Measurements from ENCODE around the gene MRPL54.
A peak's percentile ranks its signal among the peaks of the same experiment; 100 is the strongest.

MRPL54 gene

GRCh38 chr19:3759482-3760254 lies 2.8 kb upstream of the MRPL54 start:
- no peaks in the 10 kb centered on the region for H3K9me3 ChIP-seq (ENCODE audit: insufficient read depth, low read length)
- no peak overlapping the region for H2AFZ ChIP-seq (ENCODE audit: low read depth, low read length)
- peaks cover 7% of the 10 kb centered on the region for H3K4me1 ChIP-seq (ENCODE audit: low read length)
- H3K4me3 ChIP-seq (ENCODE audit: low read length), result no peak overlapping the region
- peaks cover 41% of the 10 kb centered on the region for H3K79me2 ChIP-seq (ENCODE audit: low read length)
- no peaks in the 10 kb centered on the region for H4K20me1 ChIP-seq (ENCODE audit: insufficient read depth, low read length)
- H3K36me3 ChIP-seq (replicated peaks; ENCODE audit: low read depth, low read length), result peaks cover 13% of the 10 kb centered on the region
- TF ChIP-seq EZH2phosphoT487 (IDR thresholded peaks at IDR 0.05; ENCODE audit: low read depth) (no peak), CTCF (IDR thresholded peaks at IDR 0.05; ENCODE audit: low read depth, low read length) (no peak)
- H3K27ac ChIP-seq (ENCODE audit: low read length), result no peak overlapping the region
- no peaks in the 10 kb centered on the region for H3K27me3 ChIP-seq (ENCODE audit: low read depth, low read length)
- H3K9ac ChIP-seq (ENCODE audit: low read length), result no peak overlapping the region
- no peak overlapping the region for H3K4me2 ChIP-seq (ENCODE audit: low read length)

GRCh38 chr19:3760871-3761361 lies 1.6 kb upstream of the MRPL54 start:
- H4K20me1 ChIP-seq (ENCODE audit: insufficient read depth, low read length), result no peaks in the 10 kb centered on the region
- peaks cover 38% of the 10 kb centered on the region for H3K79me2 ChIP-seq (ENCODE audit: low read length)
- peaks cover 7% of the 10 kb centered on the region for H3K4me1 ChIP-seq (ENCODE audit: low read length)
- peak overlapping the region; percentile 97 for H3K9ac ChIP-seq (ENCODE audit: low read length)
- peak overlapping the region; percentile 70 for H3K27ac ChIP-seq (ENCODE audit: low read length)
- TF ChIP-seq EZH2phosphoT487 (IDR thresholded peaks at IDR 0.05; ENCODE audit: low read depth) (no peak), CTCF (IDR thresholded peaks at IDR 0.05; ENCODE audit: low read depth, low read length) (no peak)
- peak overlapping the region; percentile 48 for H2AFZ ChIP-seq (ENCODE audit: low read depth, low read length)
- peak overlapping the region; percentile 84 for H3K4me2 ChIP-seq (ENCODE audit: low read length)
- H3K27me3 ChIP-seq (ENCODE audit: low read depth, low read length), result no peaks in the 10 kb centered on the region
- peak overlapping the region; percentile 96 for H3K4me3 ChIP-seq (ENCODE audit: low read length)
- H3K9me3 ChIP-seq (ENCODE audit: insufficient read depth, low read length), result no peaks in the 10 kb centered on the region
- H3K36me3 ChIP-seq (replicated peaks; ENCODE audit: low read depth, low read length), result peaks cover 13% of the 10 kb centered on the region

GRCh38 chr19:3761382-3762129 lies 926 bp upstream of the MRPL54 start, which contains the start of gene APBA3:
Gene APBA3, minus strand, starts transcription at chr19:3761692. Its CDS starts 1,428 bp downstream, at chr19:3760264.
- Histone ChIP-seq H2AFZ (ENCODE audit: low read depth, low read length) (peak within 1 kb of the TSS; percentile 85), H3K79me2 (ENCODE audit: low read length) (peaks cover 37% of the 10 kb centered on the region), H3K9ac (ENCODE audit: low read length) (peak within 1 kb of the TSS; percentile 97), H4K20me1 (ENCODE audit: insufficient read depth, low read length) (no peaks in the 10 kb centered on the region), H3K4me2 (ENCODE audit: low read length) (peak within 1 kb of the TSS; percentile 84), H3K36me3 (replicated peaks; ENCODE audit: low read depth, low read length) (peaks cover 13% of the 10 kb centered on the region), H3K4me3 (ENCODE audit: low read length) (peak within 1 kb of the TSS; percentile 96), H3K9me3 (ENCODE audit: insufficient read depth, low read length) (no peaks in the 10 kb centered on the region), H3K27me3 (ENCODE audit: low read depth, low read length) (no peaks in the 10 kb centered on the region), H3K4me1 (ENCODE audit: low read length) (peaks cover 7% of the 10 kb centered on the region), H3K27ac (ENCODE audit: low read length) (peak within 1 kb of the TSS; percentile 91)
- peak; percentile 88 for TF ChIP-seq CTCF (IDR thresholded peaks at IDR 0.05; ENCODE audit: low read depth, low read length)
- no peak for TF ChIP-seq EZH2phosphoT487 (IDR thresholded peaks at IDR 0.05; ENCODE audit: low read depth)

- H4K20me1 ChIP-seq (ENCODE audit: insufficient read depth, low read length), result no peaks in the 10 kb centered on the region
- H3K36me3 ChIP-seq (replicated peaks; ENCODE audit: low read depth, low read length), result peaks cover 13% of the 10 kb centered on the region
- peak overlapping the region; percentile 97 for H3K9ac ChIP-seq (ENCODE audit: low read length)
- TF ChIP-seq CTCF (IDR thresholded peaks at IDR 0.05; ENCODE audit: low read depth, low read length) (no peak), EZH2phosphoT487 (IDR thresholded peaks at IDR 0.05; ENCODE audit: low read depth) (no peak)
- peaks cover 35% of the 10 kb centered on the region for H3K79me2 ChIP-seq (ENCODE audit: low read length)
- peaks cover 7% of the 10 kb centered on the region for H3K4me1 ChIP-seq (ENCODE audit: low read length)
- peak overlapping the region; percentile 96 for H3K4me3 ChIP-seq (ENCODE audit: low read length)
- H3K27me3 ChIP-seq (ENCODE audit: low read depth, low read length), result no peaks in the 10 kb centered on the region
- no peaks in the 10 kb centered on the region for H3K9me3 ChIP-seq (ENCODE audit: insufficient read depth, low read length)
- H2AFZ ChIP-seq (ENCODE audit: low read depth, low read length), result peak overlapping the region; percentile 85; the same call in 1 of the 2 replicates
- H3K4me2 ChIP-seq (ENCODE audit: low read length), result peak overlapping the region; percentile 69
- H3K27ac ChIP-seq (ENCODE audit: low read length), result peak overlapping the region; percentile 91
Measured at GRCh38 chr19:3762130-3762473, 380 bp upstream of the MRPL54 start.
